ENCODE results near the gene CASS4. TPM values are rescaled to one million over a fixed set of nuclear protein-coding genes. Genes with fewer than 3 reads are reported as not detected.

CASS4 gene
- total and polyA plus RNA-seq, 2 donors (not counting 1 experiment from before 2014, with no cell fraction given): 17.7 to 65.8 TPM

DNA sequence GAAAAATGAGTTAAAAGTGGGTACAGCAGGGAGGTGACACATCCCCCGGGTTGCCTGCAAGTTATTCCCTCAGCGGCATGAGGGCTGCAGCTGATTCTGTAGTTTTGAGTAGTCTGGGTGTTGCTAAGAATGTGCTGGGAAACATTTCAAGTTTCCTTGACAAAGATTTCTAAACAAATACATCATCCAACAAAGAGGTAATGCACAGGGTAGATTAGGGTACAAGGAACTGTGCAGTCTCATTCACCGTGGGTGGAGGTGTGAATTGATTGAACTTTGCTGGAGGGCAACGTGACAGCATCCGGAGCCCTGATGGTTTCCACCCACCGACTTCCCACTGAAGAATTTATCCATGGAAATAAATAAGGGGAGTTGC is 21.8 kb downstream of the CASS4 start:
- peaks cover 14% of the 10 kb centered on the region for H3K36me3 ChIP-seq (ENCODE audit: control insufficient read depth, insufficient read depth, low read length)
- H3K27me3 ChIP-seq (ENCODE audit: control insufficient read depth, insufficient read depth, low read length): no peaks in the 10 kb centered on the region
- DNase-seq (ENCODE audit: low read depth in 2 of 2): peak; percentile 90 to 92
- H3K4me3 ChIP-seq (replicated peaks in 1 of 4; ENCODE audit: control extremely low read depth in 1 of 4, insufficient read depth in 1 of 4, low read depth in 3 of 4, low read length in 4 of 4): no peak overlapping the region
- peak overlapping the region; percentile 39 for H3K9ac ChIP-seq (ENCODE audit: insufficient read depth, low read length)
- peak overlapping the region; percentile 39 for H3K4me2 ChIP-seq (ENCODE audit: extremely low read depth, insufficient read depth, low read length)
- peaks cover 33% of the 10 kb centered on the region for H3K79me2 ChIP-seq (ENCODE audit: control insufficient read depth, insufficient read depth, low read length)
- peak overlapping the region; percentile 96 for H3K27ac ChIP-seq (ENCODE audit: insufficient read depth, low read length)
- TF ChIP-seq, protein P1, sequence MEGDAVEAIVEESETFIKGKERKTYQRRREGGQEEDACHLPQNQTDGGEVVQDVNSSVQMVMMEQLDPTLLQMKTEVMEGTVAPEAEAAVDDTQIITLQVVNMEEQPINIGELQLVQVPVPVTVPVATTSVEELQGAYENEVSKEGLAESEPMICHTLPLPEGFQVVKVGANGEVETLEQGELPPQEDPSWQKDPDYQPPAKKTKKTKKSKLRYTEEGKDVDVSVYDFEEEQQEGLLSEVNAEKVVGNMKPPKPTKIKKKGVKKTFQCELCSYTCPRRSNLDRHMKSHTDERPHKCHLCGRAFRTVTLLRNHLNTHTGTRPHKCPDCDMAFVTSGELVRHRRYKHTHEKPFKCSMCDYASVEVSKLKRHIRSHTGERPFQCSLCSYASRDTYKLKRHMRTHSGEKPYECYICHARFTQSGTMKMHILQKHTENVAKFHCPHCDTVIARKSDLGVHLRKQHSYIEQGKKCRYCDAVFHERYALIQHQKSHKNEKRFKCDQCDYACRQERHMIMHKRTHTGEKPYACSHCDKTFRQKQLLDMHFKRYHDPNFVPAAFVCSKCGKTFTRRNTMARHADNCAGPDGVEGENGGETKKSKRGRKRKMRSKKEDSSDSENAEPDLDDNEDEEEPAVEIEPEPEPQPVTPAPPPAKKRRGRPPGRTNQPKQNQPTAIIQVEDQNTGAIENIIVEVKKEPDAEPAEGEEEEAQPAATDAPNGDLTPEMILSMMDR (conservative IDR thresholded peaks at IDR 0.05 in 1 of 2, IDR thresholded peaks at IDR 0.05 in 1 of 2; ENCODE audit: low read depth in 1 of 2, low read length in 2 of 2): no peak
- TF ChIP-seq EZH2 (IDR thresholded peaks at IDR 0.05; ENCODE audit: low read length, missing control alignments): no peak
- peaks cover 49% of the 10 kb centered on the region for H3K4me1 ChIP-seq (ENCODE audit: control insufficient read depth, extremely low read depth, insufficient read depth, low read length)
- no peak overlapping the region for H2AFZ ChIP-seq (ENCODE audit: low read length)
- H3K9me3 ChIP-seq (ENCODE audit: control insufficient read depth, insufficient read depth, low read depth, low read length): no peaks in the 10 kb centered on the region
- H4K20me1 ChIP-seq (ENCODE audit: control insufficient read depth, extremely low read depth, insufficient read depth, low read length): no peaks in the 10 kb centered on the region

DNA sequence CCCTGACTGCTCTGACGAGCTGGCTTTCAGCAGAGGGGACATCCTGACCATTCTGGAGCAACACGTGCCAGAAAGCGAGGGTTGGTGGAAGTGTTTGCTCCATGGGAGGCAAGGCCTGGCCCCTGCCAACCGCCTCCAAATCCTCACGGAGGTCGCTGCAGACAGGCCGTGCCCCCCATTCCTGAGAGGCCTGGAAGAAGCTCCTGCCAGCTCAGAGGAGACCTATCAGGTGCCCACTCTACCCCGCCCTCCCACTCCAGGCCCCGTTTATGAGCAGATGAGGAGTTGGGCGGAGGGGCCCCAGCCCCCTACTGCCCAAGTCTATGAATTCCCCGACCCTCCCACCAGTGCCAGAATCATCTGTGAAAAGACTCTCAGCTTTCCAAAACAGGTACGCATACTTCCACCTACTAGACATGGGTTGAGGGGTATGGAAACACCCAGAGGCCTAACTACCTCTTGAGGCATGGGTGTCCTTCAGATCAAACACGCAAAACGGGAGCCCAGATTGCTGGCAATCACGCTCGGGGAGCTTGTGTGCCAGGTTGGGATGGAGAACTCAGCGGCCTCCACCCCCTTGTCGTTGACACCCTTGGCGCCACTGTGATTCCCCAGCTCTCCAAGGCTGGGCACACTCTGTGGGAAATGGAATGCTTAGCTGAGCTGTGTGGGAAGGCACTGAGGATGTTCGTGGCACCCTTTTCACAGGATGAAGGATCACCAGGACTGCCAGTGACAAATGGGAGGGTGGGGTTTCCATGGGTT is 25.3 kb downstream of the CASS4 start:
- Histone ChIP-seq H3K9ac (ENCODE audit: insufficient read depth, low read length) (peak overlapping the region; percentile 5), H3K27ac (ENCODE audit: insufficient read depth, low read length) (peak overlapping the region; percentile 96), H3K27me3 (ENCODE audit: control insufficient read depth, insufficient read depth, low read length) (no peaks in the 10 kb centered on the region), H4K20me1 (ENCODE audit: control insufficient read depth, extremely low read depth, insufficient read depth, low read length) (no peaks in the 10 kb centered on the region), H3K36me3 (ENCODE audit: control insufficient read depth, insufficient read depth, low read length) (peaks cover 13% of the 10 kb centered on the region), H3K79me2 (ENCODE audit: control insufficient read depth, insufficient read depth, low read length) (peaks cover 25% of the 10 kb centered on the region), H2AFZ (ENCODE audit: low read length) (no peak overlapping the region), H3K9me3 (ENCODE audit: control insufficient read depth, insufficient read depth, low read depth, low read length) (no peaks in the 10 kb centered on the region), H3K4me1 (ENCODE audit: control insufficient read depth, extremely low read depth, insufficient read depth, low read length) (peaks cover 44% of the 10 kb centered on the region), H3K4me3 (replicated peaks in 1 of 4; ENCODE audit: control extremely low read depth in 1 of 4, insufficient read depth in 1 of 4, low read depth in 3 of 4, low read length in 4 of 4) (no peak overlapping the region), H3K4me2 (ENCODE audit: extremely low read depth, insufficient read depth, low read length) (no peak overlapping the region)
- TF ChIP-seq, protein P1 (conservative IDR thresholded peaks at IDR 0.05 in 1 of 2, IDR thresholded peaks at IDR 0.05 in 1 of 2; ENCODE audit: low read depth in 1 of 2, low read length in 2 of 2): no peak
- TF ChIP-seq EZH2 (IDR thresholded peaks at IDR 0.05; ENCODE audit: low read length, missing control alignments): no peak
- DNase-seq (ENCODE audit: low read depth in 2 of 2): no peak

DNA sequence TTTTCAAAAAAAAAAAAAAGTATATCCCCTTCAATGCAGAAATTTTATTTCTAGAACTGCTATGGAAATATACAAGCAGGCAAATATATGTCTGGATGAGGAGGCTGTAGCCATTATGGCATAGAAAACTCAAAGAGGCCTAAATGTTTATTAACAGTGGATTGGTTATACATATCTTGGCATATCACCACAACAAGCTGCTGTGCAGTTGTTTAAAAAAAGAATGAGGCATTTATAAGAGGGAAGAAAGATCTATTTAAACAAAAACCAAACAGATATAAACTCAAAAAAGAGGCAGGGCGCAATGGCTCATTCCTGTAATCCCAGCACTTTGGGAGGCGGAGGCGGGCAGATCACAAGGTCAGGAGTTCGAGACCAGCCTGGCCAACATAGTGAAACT is 26.2 kb downstream of the CASS4 start:
- peaks cover 41% of the 10 kb centered on the region for H3K4me1 ChIP-seq (ENCODE audit: control insufficient read depth, extremely low read depth, insufficient read depth, low read length)
- peak in 1 of 2 donors; percentile 31 for DNase-seq (ENCODE audit: low read depth in 2 of 2)
- H3K36me3 ChIP-seq (ENCODE audit: control insufficient read depth, insufficient read depth, low read length): peaks cover 8% of the 10 kb centered on the region
- no peaks in the 10 kb centered on the region for H3K9me3 ChIP-seq (ENCODE audit: control insufficient read depth, insufficient read depth, low read depth, low read length)
- TF ChIP-seq, protein P1 (conservative IDR thresholded peaks at IDR 0.05 in 1 of 2, IDR thresholded peaks at IDR 0.05 in 1 of 2; ENCODE audit: low read depth in 1 of 2, low read length in 2 of 2): no peak
- TF ChIP-seq EZH2 (IDR thresholded peaks at IDR 0.05; ENCODE audit: low read length, missing control alignments): no peak
- H3K79me2 ChIP-seq (ENCODE audit: control insufficient read depth, insufficient read depth, low read length): peaks cover 18% of the 10 kb centered on the region
- no peak overlapping the region for H3K4me2 ChIP-seq (ENCODE audit: extremely low read depth, insufficient read depth, low read length)
- H4K20me1 ChIP-seq (ENCODE audit: control insufficient read depth, extremely low read depth, insufficient read depth, low read length): no peaks in the 10 kb centered on the region
- no peak overlapping the region for H3K4me3 ChIP-seq (replicated peaks in 1 of 4; ENCODE audit: control extremely low read depth in 1 of 4, insufficient read depth in 1 of 4, low read depth in 3 of 4, low read length in 4 of 4)
- H2AFZ ChIP-seq (ENCODE audit: low read length): no peak overlapping the region
- H3K9ac ChIP-seq (ENCODE audit: insufficient read depth, low read length): no peak overlapping the region
- peak overlapping the region; percentile 96 for H3K27ac ChIP-seq (ENCODE audit: insufficient read depth, low read length)
- H3K27me3 ChIP-seq (ENCODE audit: control insufficient read depth, insufficient read depth, low read length): no peaks in the 10 kb centered on the region

All from fibroblast of lung (primary cell).